HepG2 (cell line): ENCODE measurements around the gene RASAL3.

ENCODE experiments used
- CCAR2 ChIP-seq: fragments of 200-400 bp; formaldehyde crosslinking; optimal IDR thresholded peaks from 2 replicates; pipeline ENCODE3; 2018; ENCODE audit warnings: low read depth, mild to moderate bottlenecking, low read length, moderate library complexity
- E2F2 ChIP-seq: sonication (generic); formaldehyde crosslinking; IDR thresholded peaks from 2 replicates; pipeline ENCODE4 v1.4.0; 2020; ENCODE audit warnings: missing genetic modification reagents, borderline replicate concordance
- EZH2 ChIP-seq: conservative IDR thresholded peaks from 2 replicates; pipeline ENCODE4 v1.6.1; 2012; ENCODE audit warnings: mild to moderate bottlenecking, low read depth, low read length, moderate library complexity
- JUND ChIP-seq: sonication (generic); formaldehyde crosslinking; IDR thresholded peaks from 2 replicates; pipeline ENCODE4 v1.8.0; 2022; ENCODE audit warnings: mild to moderate bottlenecking, missing genetic modification reagents
- MAFK ChIP-seq, 2 experiments: IDR thresholded peaks in 1 of 2; conservative IDR thresholded peaks in 1 of 2; 2 replicates each; pipeline ENCODE4 v1.6.1; 2011; ENCODE audit warnings: improper control_type of control experiment in 2 of 2, low read length in 2 of 2
- NFE2L1 ChIP-seq: sonication (generic); formaldehyde crosslinking; IDR thresholded peaks from 2 replicates; pipeline ENCODE4 v1.4.0; 2020; ENCODE audit warnings: missing genetic modification reagents, mild to moderate bottlenecking, borderline replicate concordance
- NR2F1 ChIP-seq, 2 experiments: fragments of 450-650 bp in 1 of 2; formaldehyde crosslinking in 1 of 2; IDR thresholded peaks; 2 replicates each; pipeline versions ENCODE4 v1.5.0 to v1.6.1; 2016 to 2020; ENCODE audit warnings: mild to moderate bottlenecking in 1 of 2, missing compliant biosample characterization in 1 of 2, missing genetic modification reagents in 1 of 2, moderate library complexity in 1 of 2
- TOPORS ChIP-seq: sonication (generic); formaldehyde crosslinking; IDR thresholded peaks from 2 replicates; pipeline ENCODE4 v1.8.0; 2023; ENCODE audit warnings: mild to moderate bottlenecking, missing genetic modification reagents
- UBTF ChIP-seq: sonication (generic); formaldehyde crosslinking; IDR thresholded peaks from 2 replicates; pipeline ENCODE4 v1.4.0; 2020; ENCODE audit warnings: mild to moderate bottlenecking, missing genetic modification reagents
- USF2 ChIP-seq, 2 experiments: sonication (generic) in 1 of 2; formaldehyde crosslinking in 1 of 2; IDR thresholded peaks; 2 replicates each; pipeline versions ENCODE4 v1.5.1 to v1.6.1; 2011 to 2020; ENCODE audit warnings: borderline replicate concordance in 1 of 2, low read depth in 1 of 2, low read length in 1 of 2, mild to moderate bottlenecking in 1 of 2, missing genetic modification reagents in 1 of 2, moderate library complexity in 1 of 2
- YY1 ChIP-seq: IDR thresholded peaks from 2 replicates; pipeline ENCODE4 v1.6.1; 2011; ENCODE audit warnings: low read length, low read depth, moderate library complexity, mild to moderate bottlenecking; ENCODE audit not compliant: insufficient read depth, insufficient replicate concordance
- TF ChIP-seq, protein P1 (sequence below): IDR thresholded peaks from 2 replicates; pipeline ENCODE4 v1.6.1; 2016; ENCODE audit warnings: missing compliant biosample characterization, missing genetic modification reagents, borderline replicate concordance
- TF ChIP-seq, protein P2 (sequence below): sonication (generic); formaldehyde crosslinking; IDR thresholded peaks from 2 replicates; pipeline ENCODE4 v1.4.0; 2020; ENCODE audit warnings: missing genetic modification reagents, borderline replicate concordance

- TF ChIP-seq TOPORS (no peak), EZH2 (no peak), NR2F1 (CRISPR knock-in tag; IDR thresholded peaks at IDR 0.05) (no peak), E2F2 (CRISPR knock-in tag) (no peak), NFE2L1 (no peak), YY1 (no peak), UBTF (CRISPR knock-in tag) (no peak), CCAR2 (no peak), USF2 (IDR thresholded peaks at IDR 0.05; ENCODE audit: low read depth, low read length) (no peak), USF2 (CRISPR knock-in tag; IDR thresholded peaks at IDR 0.05; ENCODE audit: borderline replicate concordance) (no peak), JUND (CRISPR knock-in tag) (no peak), MAFK (conservative IDR thresholded peaks at IDR 0.05 in 1 of 2, IDR thresholded peaks at IDR 0.05 in 1 of 2; ENCODE audit: low read length in 2 of 2) (no peak)
- TF ChIP-seq, protein P1, sequence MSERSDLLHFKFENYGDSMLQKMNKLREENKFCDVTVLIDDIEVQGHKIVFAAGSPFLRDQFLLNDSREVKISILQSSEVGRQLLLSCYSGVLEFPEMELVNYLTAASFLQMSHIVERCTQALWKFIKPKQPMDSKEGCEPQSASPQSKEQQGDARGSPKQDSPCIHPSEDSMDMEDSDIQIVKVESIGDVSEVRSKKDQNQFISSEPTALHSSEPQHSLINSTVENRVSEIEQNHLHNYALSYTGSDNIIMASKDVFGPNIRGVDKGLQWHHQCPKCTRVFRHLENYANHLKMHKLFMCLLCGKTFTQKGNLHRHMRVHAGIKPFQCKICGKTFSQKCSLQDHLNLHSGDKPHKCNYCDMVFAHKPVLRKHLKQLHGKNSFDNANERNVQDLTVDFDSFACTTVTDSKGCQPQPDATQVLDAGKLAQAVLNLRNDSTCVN (CRISPR knock-in tag): no peak
- TF ChIP-seq, protein P2, sequence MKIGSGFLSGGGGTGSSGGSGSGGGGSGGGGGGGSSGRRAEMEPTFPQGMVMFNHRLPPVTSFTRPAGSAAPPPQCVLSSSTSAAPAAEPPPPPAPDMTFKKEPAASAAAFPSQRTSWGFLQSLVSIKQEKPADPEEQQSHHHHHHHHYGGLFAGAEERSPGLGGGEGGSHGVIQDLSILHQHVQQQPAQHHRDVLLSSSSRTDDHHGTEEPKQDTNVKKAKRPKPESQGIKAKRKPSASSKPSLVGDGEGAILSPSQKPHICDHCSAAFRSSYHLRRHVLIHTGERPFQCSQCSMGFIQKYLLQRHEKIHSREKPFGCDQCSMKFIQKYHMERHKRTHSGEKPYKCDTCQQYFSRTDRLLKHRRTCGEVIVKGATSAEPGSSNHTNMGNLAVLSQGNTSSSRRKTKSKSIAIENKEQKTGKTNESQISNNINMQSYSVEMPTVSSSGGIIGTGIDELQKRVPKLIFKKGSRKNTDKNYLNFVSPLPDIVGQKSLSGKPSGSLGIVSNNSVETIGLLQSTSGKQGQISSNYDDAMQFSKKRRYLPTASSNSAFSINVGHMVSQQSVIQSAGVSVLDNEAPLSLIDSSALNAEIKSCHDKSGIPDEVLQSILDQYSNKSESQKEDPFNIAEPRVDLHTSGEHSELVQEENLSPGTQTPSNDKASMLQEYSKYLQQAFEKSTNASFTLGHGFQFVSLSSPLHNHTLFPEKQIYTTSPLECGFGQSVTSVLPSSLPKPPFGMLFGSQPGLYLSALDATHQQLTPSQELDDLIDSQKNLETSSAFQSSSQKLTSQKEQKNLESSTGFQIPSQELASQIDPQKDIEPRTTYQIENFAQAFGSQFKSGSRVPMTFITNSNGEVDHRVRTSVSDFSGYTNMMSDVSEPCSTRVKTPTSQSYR: no peak
Measured at GRCh38 chr19:15501596-15501995, 37.3 kb upstream of the RASAL3 start.
